Loucy (cell line): ENCODE data around the gene ESPL1.

ENCODE experiments used
- EZH2phosphoT487 ChIP-seq: fragments of 200-600 bp; IDR thresholded peaks from 2 replicates; pipeline ENCODE4 v1.6.1; 2018; ENCODE audit warnings: antibody characterized with exemption, mild to moderate bottlenecking, moderate library complexity, borderline replicate concordance
- TF ChIP-seq, protein P1 (sequence below): fragments of 200-600 bp; sonication (generic); conservative IDR thresholded peaks from 2 replicates; pipeline ENCODE4 v1.5.1; 2014; ENCODE audit warnings: mild to moderate bottlenecking, antibody characterized with exemption, low read length

DNA sequence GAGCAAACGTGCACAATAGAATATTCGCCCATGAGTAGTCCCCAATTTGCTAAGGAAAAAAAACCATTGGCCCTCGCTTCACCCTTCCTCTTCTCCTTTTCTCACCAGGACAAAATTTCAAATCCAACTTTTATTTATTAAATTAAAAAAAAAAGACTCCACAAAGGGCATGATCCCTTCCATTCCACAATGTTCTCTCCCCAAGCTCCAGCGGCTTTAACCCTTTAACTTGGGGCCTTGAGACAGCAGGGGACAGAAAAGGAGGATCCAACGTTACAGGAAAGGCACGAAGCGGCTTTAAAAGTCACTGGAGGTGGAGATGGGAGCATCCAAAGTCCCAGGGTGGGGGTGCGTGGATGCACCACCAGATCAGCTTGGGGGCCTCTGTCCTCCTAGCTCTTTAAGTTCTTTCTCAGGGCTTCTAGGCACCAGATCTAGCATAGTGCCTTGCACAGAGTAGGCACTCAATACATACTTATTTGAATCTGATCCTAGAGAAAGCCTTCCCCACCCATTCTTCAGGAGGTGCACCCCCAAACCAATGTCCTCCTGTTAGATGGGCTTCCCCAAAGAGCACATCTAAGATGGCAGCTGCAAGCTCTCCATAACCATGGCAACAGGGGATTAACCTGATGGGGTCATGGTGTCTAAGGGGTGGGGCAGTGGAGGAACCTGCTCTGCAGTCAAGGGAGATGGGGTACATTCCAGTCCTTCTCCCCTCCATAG is 58.5 kb downstream of the ESPL1 start:
- TF ChIP-seq, protein P1, sequence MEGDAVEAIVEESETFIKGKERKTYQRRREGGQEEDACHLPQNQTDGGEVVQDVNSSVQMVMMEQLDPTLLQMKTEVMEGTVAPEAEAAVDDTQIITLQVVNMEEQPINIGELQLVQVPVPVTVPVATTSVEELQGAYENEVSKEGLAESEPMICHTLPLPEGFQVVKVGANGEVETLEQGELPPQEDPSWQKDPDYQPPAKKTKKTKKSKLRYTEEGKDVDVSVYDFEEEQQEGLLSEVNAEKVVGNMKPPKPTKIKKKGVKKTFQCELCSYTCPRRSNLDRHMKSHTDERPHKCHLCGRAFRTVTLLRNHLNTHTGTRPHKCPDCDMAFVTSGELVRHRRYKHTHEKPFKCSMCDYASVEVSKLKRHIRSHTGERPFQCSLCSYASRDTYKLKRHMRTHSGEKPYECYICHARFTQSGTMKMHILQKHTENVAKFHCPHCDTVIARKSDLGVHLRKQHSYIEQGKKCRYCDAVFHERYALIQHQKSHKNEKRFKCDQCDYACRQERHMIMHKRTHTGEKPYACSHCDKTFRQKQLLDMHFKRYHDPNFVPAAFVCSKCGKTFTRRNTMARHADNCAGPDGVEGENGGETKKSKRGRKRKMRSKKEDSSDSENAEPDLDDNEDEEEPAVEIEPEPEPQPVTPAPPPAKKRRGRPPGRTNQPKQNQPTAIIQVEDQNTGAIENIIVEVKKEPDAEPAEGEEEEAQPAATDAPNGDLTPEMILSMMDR = no peak
- TF ChIP-seq EZH2phosphoT487 = no peak
